Left lung (tissue), 10 donors: Measurements from ENCODE around the gene SLC25A26. TPM values are rescaled to one million over a fixed set of nuclear protein-coding genes. Genes with fewer than 3 reads are reported as not detected.
"Not testable (repeated sequence)": the region's sequence is repeated elsewhere in the genome, so short reads cannot be mapped to it uniquely, and the experiment has no call there.

Experiments
- ATAC-seq: fragments of 200-7000 bp; cut with Tn5 transposase; one replicate; pipeline ENCODE4 v1.9.1; 2020; ENCODE audit warnings: moderate library complexity
- DNase-seq, 4 donors: peaks; one replicate each; pipeline ENCODE4 v3.0.0-alpha.2; 2013 to 2020
- H3K27ac ChIP-seq, 2 donors: fragments of 200-600 bp; sonication (generic) in 1 of 2; one replicate each; pipeline versions ENCODE4 v1.5.0 to v1.8.0; 2020 to 2021
- H3K27me3 ChIP-seq, 2 donors: fragments of 200-600 bp; sonication (generic) in 1 of 2; one replicate each; pipeline versions ENCODE4 v1.5.0 to v1.8.0; 2020 to 2021
- H3K36me3 ChIP-seq, 2 donors: fragments of 200-600 bp; sonication (generic) in 1 of 2; one replicate each; pipeline versions ENCODE4 v1.5.0 to v1.8.0; 2020 to 2021
- H3K4me1 ChIP-seq, 2 donors: fragments of 200-600 bp; one replicate each; pipeline ENCODE4 v1.8.0; 2021
- H3K4me3 ChIP-seq, 2 donors: fragments of 200-600 bp; sonication (generic) in 1 of 2; one replicate each; pipeline versions ENCODE4 v1.5.0 to v1.8.0; 2020 to 2021; ENCODE audit warnings: mild to moderate bottlenecking in 1 of 2
- H3K9me3 ChIP-seq, 2 donors: fragments of 200-600 bp; sonication (generic) in 1 of 2; one replicate each; pipeline versions ENCODE4 v1.5.0 to v1.8.0; 2020 to 2021
- intact Hi-C, 2 donors: fragments of 100-400 bp; cut with DNase I; formaldehyde crosslinking; loops; one replicate each; pipeline versions ENCODE4 v1.11.2 to v1.14.2; 2022
- polyA plus RNA-seq, 6 donors: library from polyadenylated mRNA; unstranded; fragments of 120-200 nt; gene quantifications; one replicate each; pipeline ENCODE4 v1.2.1, GENCODE V29; 2013; ENCODE audit not compliant: insufficient read length in 6 of 6
- total RNA-seq, 2 donors: library from RNA; stranded (reverse); fragmentation: NEBNext Ultra II Directional; extraction: Animal tissue kit (Norgen Biotek cat#: 25700); gene quantifications; one replicate each; pipeline ENCODE4 v1.2.1, GENCODE V29; 2021
- TF ChIP-seq, protein P1 (sequence below), 2 donors: fragments of 200-600 bp; sonication (generic) in 1 of 2; IDR thresholded peaks; one replicate each; pipeline versions ENCODE4 v1.5.0 to v1.8.0; 2021; ENCODE audit warnings: antibody characterized with exemption in 2 of 2
- donor health status: DM: no; HTN: yes; CAD: no.
- donor health status: DM: no; HTN: no; CAD: no.

The SLC25A26 gene
- total and polyA plus RNA-seq, 8 donors: 14.2 to 26.2 (median 22.4) TPM

DNA sequence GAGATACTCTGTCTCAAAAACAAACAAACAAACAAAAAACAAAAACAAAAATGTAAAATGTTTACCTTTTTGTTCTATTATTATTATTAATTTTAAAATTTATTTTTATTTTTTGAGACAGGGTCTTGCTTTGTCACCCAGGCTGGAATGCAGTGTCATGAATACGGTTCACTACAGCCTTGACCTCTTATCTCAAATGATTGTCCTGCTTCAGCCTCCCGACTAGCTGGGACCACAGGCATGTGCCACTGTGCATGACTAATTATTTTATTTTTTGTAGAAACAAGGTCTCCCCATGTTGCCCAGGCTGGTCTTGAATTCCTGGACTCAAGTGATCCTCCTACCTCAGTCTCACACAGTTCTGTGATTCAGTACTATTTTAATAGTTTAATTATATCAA is 5.7 kb upstream of the SLC25A26 start:
- ATAC-seq (no peak), DNase-seq (no peak)
- no peak overlapping the region for H3K27ac ChIP-seq
- no peak overlapping the region for H3K4me3 ChIP-seq
- intact Hi-C loops: no loop called here
- H3K9me3 ChIP-seq: no peaks in the 10 kb centered on the region
- H3K36me3 ChIP-seq: no peaks in the 10 kb centered on the region
- no peaks in the 10 kb centered on the region for H3K27me3 ChIP-seq
- peaks cover 0 to 2% of the 10 kb centered on the region in 2 donors for H3K4me1 ChIP-seq
- TF ChIP-seq, protein P1, sequence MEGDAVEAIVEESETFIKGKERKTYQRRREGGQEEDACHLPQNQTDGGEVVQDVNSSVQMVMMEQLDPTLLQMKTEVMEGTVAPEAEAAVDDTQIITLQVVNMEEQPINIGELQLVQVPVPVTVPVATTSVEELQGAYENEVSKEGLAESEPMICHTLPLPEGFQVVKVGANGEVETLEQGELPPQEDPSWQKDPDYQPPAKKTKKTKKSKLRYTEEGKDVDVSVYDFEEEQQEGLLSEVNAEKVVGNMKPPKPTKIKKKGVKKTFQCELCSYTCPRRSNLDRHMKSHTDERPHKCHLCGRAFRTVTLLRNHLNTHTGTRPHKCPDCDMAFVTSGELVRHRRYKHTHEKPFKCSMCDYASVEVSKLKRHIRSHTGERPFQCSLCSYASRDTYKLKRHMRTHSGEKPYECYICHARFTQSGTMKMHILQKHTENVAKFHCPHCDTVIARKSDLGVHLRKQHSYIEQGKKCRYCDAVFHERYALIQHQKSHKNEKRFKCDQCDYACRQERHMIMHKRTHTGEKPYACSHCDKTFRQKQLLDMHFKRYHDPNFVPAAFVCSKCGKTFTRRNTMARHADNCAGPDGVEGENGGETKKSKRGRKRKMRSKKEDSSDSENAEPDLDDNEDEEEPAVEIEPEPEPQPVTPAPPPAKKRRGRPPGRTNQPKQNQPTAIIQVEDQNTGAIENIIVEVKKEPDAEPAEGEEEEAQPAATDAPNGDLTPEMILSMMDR (IDR thresholded peaks at IDR 0.05): no peak

DNA sequence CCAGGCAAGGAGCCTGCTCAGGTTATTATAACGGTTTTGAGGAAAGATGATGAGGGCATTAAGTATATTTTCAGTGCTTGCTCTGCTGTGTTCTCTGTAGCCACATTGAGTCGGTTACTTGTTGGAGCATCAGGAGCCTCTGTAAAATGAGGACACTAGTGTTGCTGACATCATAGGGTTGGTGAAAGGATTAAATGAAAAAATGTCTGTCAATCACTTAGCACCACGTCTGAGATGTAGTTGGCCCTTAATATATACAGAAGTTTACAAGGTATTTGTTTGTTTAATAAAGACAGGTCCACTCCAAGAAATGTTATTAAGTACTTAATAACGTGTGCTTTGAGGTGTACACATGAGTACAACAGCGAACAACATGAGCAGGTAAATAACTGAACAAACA is 735 bp upstream of the SLC25A26 start:
- intact Hi-C loops: no loop called here
- Histone ChIP-seq H3K27ac (peak overlapping the region; percentile 8 to 79), H3K36me3 (peaks cover 0 to 6% of the 10 kb centered on the region in 2 donors), H3K4me1 (peaks cover 7 to 17% of the 10 kb centered on the region in 2 donors), H3K4me3 (peak overlapping the region; percentile 71 to 73), H3K27me3 (no peaks in the 10 kb centered on the region), H3K9me3 (no peaks in the 10 kb centered on the region)
- ATAC-seq (no peak), DNase-seq (no peak)
- TF ChIP-seq, protein P1 (IDR thresholded peaks at IDR 0.05): no peak

DNA sequence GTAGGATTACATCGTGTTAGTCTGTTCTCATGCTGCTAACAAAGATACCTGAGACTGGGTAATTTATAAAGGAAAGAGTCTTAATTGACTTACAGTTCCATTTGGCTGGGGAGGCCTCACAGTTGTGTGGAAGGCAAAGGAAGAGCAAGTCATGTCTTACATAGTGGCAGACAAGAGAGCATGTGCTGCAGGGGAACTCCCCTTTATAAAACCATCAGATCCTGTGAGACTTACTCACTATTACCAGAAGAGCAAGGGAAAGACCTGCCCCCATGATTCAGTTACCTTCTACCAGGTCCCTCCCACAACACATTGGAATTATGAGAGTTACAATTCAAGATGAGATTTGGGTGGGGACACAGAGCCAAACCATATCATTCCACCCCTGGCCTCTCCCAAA is 3.4 kb downstream of the SLC25A26 start:
- TF ChIP-seq, protein P1 (IDR thresholded peaks at IDR 0.05): no peak

DNA sequence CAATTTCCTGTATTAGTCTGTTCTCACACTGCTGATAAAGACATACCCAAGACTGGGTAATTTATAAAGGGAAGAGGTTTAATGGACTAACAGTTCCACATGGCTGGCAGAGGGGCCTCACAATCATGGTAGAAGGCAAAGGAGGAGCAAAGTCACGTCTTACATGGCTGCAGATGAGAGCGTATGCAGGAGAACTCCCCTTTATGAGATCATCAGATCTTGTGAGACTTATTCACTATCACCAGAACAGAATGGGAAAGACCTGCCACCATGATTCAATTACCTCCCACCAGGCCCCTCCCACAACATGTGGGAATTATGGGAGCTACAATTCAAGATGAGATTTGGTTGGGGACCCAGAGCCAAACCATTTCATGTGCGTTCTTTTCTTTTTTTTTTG is 5.3 kb downstream of the SLC25A26 start:
- H3K9me3 ChIP-seq, DNase-seq, intact Hi-C loops, ATAC-seq, H3K36me3 ChIP-seq, H3K4me3 ChIP-seq, H3K27ac ChIP-seq, H3K27me3 ChIP-seq: not testable (repeated sequence)
- H3K4me1 ChIP-seq: peaks cover 11 to 14% of the 10 kb centered on the region in 2 donors

More for the DNA sequence above, 3.4 kb downstream of the SLC25A26 start:
- Histone ChIP-seq H3K4me1 (peaks cover 14 to 17% of the 10 kb centered on the region in 2 donors), H3K36me3 (peaks cover 0 to 6% of the 10 kb centered on the region in 2 donors), H3K27me3 (no peaks in the 10 kb centered on the region), H3K4me3 (no peak overlapping the region), H3K9me3 (no peaks in the 10 kb centered on the region), H3K27ac (no peak overlapping the region)
- ATAC-seq (no peak), DNase-seq (no peak)
- intact Hi-C loops: no loop called here

DNA sequence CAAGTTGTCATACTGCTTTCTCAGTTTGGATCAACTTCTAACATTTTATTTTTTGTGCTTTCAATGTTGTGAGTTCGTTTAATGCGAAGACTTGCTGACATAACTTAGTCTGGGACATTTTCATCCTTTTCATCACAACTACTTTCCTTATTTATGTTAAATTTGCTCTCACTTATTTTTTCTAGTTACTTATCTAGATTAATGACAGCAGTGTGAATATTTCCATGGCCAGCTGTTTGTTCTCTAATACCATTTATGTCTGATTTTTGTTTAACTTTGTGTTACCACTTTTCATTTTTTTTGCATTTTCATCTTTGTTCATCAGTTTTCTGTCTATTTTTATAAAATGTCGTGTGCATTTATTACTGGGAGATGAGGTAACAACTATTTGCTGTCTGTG is 6.2 kb downstream of the SLC25A26 start:
- H3K4me3 ChIP-seq: no peak overlapping the region
- DNase-seq (peak in 2 of 4 donors; percentile 46 to 50), ATAC-seq (no peak)
- intact Hi-C loops: no loop called here
- H3K27ac ChIP-seq: no peak overlapping the region
- H3K27me3 ChIP-seq: no peaks in the 10 kb centered on the region
- H3K36me3 ChIP-seq: peaks cover 0 to 6% of the 10 kb centered on the region in 2 donors
- H3K4me1 ChIP-seq: peaks cover 3 to 7% of the 10 kb centered on the region in 2 donors
- no peaks in the 10 kb centered on the region for H3K9me3 ChIP-seq
- TF ChIP-seq, protein P1 (IDR thresholded peaks at IDR 0.05): no peak

DNA sequence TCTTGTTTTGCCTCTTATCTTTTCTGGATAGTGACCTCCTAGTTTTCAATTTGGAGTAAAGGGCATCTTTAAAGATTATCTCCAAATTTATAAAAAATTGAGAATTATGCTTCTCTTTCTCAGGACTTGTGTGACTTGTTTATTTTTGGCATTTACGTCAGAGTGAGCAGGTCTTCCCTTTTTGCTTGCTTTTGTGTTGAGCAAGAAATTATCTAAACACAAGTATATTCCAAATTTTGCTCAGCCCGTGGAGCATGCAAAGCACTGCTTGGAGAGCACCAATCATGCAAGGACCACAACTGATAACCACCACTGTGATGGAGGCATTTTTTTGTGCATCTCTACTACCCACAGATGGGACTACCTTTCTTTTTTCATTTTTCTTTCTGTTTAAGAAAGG is 7.1 kb downstream of the SLC25A26 start:
- DNase-seq: peak in 1 of 4 donors; percentile 14

More for the DNA sequence above, 7.1 kb downstream of the SLC25A26 start:
- Histone ChIP-seq H3K4me3 (no peak overlapping the region), H3K4me1 (peaks cover 0 to 7% of the 10 kb centered on the region in 2 donors), H3K9me3 (no peaks in the 10 kb centered on the region), H3K27me3 (no peaks in the 10 kb centered on the region), H3K36me3 (peaks cover 0 to 6% of the 10 kb centered on the region in 2 donors), H3K27ac (no peak overlapping the region)
- no peak for ATAC-seq
- TF ChIP-seq, protein P1 (IDR thresholded peaks at IDR 0.05): no peak
- intact Hi-C loops: no loop called here
